NCI-H345 treated with DMSO at 0.1 percent for 48 hours (cell line): ENCODE measurements around the gene SAMD1.

Source experiments
- DNase-seq: peaks from one replicate; lab custom pipeline; 2025; ENCODE audit not compliant: unreplicated experiment; lab: John Stamatoyannopoulos, UW

The SAMD1 gene

DNA sequence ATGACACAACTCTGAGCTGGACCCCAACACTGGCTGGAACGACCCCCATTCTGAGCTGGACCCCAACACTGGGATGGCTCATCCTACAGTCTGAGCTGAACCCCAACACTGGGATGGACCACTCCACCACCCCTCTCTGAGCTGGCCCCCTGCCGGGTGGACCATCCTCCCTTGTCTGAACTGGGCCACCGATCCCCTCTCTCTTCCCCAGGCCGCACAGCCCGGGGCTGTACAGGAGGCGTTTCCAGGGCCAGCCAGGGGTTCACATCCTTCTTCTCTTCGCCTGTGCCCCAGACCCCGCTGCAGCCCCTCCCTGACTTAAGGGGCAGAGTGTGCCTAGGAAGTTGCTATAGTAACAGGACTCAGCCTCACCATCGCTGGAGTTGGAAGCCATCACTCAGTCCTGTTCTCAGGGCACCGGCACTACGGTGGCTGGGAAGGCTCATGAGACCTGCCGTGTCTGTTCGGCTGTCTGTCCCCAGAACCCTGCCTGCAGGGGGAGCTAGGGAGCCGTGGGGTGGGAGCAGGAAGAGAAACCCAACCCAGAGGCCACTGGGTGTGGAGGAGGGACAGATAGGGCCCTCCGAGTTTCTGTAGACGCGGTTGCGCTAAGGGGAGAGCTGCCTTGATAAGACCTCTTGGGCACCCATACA lies 23.3 kb upstream of the SAMD1 start:
- DNase-seq, result no peak

DNA sequence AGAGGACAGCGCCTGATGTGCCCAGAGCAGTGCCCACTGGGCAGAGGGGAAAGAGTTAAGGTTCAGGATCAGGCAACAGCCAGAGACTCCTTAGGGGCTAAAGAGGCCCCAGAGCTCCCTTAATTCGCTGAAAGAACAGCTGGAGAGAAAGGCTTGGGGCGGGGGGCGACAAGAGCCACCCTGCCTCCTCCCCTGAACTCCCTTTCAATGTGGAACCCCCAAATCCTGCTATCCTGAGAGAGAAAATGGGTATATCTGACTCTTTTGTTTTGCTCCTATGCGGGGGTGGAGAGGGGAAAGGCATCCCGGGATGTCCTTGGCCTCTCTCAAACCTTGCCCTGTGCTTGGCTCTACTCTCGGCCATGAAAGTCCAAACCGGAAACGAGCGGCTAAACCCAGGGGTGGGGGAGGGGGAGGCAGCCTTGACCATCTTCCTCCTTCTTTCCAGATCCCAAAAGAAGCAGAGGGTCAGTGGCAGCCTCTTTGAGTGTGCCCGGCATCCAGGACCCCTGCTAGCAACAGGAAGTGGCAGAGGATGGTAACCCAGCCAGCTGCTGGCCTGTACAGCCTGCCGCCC lies 22.3 kb upstream of the SAMD1 start:
- DNase-seq, result no peak

DNA sequence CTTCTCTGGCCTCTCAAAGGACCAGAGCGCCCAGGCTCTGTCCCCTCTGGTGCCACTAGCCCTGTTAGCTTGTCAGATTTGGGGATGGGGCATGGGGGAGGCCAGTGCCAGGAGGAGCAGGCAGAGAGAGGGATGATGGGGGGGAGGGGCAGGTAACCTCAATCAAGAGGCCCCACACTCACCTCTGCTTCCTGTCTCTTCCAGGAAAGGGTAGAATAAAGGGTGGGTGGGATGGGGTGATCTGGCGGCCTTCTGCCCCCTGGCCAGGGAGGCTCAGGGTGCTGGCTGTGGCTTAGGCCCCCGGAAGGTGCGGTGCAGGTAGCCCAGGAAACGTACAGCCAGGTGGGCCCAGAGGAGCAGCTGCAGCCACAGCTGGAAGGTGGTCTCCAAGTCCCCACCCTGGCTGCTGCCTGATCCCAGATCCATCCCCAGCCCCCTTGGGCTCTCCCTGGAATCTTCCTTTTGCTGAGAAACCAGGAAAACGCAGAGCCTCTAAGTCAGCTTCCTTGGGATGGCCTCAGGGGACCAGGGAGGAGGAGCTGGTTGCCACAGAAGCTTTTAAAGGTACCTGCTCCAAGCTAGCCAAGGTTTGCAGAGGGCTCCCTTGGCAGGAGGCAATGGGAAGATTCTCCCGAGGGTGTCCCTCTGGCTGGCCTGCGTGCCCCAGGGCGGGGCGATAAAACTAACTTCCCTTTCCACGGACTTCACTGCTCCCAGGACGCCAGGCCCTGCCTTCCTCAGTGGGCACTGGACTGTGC lies 21.7 kb upstream of the SAMD1 start:
- DNase-seq, result no peak

DNA sequence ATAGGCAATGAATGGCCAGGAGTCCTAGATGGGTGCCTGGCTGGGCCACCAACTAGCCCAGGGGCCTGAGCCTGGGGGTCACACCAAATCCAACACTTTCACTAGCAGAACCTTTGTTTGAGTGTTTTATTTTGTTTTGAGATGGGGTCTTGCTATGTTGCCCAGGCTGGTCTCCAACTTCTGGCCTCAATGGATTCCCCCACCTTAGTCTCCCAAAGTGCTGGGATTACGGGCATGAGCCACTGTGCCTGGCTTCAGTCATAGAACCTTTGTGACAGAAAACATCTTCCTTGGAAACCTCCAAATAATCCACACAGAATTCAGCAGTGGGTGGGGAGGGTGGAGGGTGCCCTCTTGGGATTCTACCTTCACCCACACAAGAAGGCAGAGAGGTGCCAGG lies 20.9 kb upstream of the SAMD1 start:
- DNase-seq, result no peak

DNA sequence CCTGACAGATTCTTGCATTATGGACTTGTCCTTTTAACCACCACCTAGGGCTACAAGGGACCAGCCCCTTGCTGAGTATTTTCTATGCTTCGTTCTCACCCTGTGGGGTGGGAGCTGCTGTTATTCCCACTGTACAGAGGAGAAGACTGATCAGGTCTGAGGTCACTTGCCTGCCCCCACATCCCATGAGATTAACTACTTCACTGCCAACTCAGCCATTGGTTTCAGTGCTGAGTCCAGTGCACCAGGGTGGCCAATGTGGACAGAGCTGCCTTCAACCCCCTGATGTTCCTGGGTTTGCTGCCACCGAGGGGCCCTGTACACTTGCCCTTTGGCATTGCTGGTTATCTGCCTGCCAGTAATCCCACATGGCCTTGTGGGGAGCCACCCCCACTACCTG lies 20.1 kb upstream of the SAMD1 start:
- no peak for DNase-seq

DNA sequence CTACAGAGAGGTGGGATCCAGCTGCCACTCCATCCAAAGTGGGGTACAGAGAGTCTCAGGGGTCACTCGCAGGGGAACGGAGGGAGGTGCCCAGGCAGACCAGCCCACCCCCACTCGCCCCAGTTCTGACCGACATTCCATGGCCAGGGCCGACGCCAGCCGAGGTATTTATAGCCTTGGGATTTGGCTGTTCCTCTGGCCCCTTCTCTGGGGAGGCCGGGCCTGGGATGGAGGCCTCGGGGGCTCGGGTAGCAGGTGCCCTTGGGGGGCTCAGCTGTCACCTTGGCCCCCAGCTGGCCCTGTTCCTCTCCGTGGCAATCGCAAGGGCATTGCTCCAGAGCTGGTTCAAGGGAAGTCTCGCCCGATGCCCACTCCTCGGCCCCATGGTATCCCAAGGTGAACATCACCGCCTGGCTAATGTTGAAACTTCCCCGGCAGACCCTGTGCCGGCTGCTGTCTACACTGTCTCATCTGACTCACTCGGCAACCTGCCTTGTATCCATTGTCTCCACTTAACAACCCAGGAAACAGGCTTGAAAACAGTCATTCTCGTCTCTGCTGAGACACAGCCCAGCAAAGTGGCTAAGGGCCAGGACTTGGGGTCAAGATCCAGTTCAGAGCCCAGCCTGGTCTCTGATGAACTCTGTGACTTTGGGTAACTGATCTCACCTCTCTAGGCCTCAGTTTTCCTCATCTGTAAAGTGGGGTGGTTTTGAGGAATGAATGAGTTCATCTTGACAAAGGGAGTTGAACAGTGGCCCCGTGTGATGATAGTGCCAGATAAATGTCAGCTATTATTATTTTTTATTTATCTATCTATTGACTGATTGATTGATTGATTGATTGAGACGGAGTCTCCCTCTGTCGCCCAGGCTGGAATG lies 17.3 kb upstream of the SAMD1 start:
- no peak for DNase-seq

DNA sequence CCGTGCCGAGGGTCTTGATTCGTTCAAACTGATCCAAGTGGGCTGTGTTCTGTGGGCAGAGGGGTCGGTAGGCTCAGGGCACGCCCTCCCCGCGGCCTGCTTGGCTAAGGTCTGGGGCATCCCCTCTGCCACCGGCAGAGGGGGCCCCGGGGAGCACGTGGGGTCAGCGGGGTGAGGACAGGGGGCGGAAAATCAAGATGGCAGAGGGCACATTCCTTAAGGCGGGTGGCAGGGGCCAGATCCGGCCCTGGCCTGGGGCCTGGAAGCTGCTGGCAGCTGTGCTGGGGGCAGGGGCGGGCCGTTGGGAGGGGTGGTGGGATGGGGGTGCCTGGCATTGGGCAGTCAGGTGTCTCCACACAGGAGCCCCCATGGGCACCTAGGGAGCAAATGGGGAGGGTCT lies 16.3 kb upstream of the SAMD1 start:
- DNase-seq, result no peak

DNA sequence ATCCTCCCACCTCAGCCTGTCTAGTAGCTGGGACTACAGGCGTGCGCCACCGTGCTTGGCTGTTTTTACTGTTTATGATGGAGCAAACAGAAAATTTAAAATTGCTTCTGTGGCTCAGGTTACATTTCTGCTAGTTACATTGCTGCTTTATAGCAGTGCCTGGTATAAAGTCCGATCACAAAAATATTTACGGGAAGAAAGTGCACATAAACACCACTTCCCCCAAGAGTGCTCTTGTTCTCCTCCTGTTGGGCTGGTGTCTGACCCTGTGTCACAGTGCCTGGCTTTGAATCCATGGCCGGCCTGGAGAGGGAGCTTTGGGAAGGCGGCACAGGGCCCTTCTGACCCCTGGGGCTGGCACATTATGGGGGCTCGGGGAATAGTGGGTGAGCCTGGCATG lies 15.1 kb upstream of the SAMD1 start:
- DNase-seq, result no peak

DNA sequence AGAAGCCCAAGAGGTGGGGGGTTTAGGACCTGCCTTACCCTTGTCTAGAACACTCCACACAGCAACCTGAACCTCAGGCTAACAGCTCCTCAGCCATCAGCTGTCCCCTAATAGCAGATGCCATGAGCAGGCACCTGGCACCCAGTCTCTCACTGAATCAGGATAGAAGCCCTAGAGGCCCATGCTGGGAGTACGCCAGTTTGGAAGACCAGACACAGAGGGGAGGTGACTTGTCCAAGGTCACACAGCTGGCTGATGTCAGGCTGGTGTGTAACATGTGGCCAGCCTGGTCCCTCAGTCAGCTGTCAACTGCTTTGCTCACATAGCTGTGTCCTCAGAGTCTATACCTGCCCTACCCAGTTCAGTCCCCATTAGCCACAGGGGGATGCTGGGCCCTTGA lies 12.8 kb upstream of the SAMD1 start:
- no peak for DNase-seq

DNA sequence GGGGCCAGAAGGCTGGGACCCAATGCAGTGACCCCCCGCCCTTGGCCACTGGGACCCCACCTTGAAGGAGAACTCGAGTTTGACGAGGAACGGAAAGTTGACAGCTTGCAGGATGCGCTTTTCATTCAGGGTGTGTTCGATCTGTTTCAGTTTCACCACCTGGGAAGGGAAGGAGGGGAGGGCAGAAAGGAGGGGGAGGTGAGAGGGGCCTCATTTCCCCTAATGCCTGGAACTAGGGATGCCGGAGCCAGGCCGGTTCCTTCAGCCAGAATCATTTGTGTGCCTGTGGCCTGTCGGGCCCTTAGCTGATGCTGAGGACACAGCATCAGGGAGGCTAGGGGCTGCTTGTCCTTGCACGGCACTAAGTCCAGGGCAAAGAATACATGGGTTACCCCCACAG lies 12.2 kb upstream of the SAMD1 start:
- no peak for DNase-seq

DNA sequence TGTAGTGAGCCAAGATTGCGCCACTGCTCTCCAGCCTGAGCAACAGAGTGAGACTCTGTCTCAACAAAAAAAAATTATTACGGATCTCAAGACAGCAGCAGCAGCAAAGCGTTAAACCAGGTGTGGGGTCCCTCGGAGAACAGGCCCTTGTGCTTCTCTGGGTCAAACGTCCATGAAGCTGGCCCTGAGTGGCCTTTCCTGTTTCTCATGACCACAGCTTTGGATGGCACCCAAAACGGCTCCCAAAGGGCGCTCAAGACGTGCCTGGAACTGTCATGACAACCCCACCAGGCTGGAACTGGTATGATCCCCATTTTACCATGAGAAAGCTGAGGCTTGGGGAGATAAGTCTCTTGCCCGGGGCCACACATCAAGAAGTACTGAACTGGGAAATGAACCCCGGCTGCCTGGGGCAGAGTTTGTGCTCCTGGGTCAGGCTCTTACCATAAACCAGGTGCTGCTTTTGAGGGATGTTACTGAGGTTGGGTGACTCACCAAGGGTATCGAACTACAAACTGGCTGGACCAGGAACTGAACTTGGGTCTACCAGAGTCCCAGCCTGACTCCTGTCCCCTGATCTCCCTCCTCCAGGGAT lies 11.6 kb upstream of the SAMD1 start:
- no peak for DNase-seq

DNA sequence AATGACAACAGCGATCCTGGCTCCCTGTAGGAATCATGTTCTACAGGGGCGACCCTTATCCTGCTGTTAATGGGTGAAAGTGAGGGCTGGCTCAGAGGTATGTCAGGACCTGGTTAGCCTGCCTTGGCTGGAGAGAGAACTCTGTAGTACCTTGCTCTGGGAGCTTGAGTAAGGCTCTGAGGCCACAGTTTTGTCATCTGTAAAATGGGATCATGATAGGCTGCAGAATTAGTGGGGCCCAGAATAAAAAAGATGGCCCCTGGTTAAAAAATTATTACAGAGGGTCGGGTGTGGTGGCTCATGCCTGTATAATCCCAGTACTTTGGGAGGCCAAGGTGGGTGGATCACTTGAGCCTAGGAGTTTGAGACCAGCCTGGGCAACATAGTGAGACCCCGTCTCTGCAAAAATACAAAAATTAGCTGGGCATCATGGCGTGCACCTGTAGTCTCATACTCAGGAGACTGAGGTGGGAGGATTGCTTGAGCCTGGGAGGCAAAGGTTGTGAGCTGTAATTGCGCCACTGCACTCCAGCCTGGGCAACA lies 10.5 kb upstream of the SAMD1 start:
- DNase-seq, result no peak

DNA sequence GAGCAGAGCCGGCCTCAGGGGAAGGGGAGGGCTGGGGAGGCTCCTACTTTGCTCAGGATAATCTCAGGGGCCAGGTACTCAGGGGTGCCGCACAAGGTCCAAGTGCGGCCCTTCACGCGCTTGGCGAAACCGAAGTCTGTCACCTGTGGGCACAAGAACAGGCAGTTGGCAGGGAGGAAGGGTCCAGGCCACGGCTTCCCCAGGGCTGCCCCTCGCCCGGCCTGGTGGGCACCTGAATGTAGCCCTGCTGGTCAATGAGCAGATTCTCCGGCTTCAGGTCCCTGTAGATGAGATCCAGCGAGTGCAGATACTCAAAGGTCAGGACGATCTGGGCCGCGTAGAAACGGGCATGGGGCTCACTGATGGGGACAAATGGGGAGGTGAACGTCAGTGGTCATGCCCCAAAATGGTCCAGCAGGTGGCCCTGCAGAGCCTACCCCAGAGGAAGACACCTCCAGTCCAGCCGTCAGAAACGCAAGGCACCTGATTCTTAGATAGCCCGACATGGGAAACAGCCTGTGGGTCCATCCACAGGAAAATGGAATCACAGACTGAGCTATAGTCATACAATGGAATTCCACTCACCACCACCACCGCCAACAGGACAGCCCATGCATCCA lies 7.1 kb upstream of the SAMD1 start:
- DNase-seq, result no peak

DNA sequence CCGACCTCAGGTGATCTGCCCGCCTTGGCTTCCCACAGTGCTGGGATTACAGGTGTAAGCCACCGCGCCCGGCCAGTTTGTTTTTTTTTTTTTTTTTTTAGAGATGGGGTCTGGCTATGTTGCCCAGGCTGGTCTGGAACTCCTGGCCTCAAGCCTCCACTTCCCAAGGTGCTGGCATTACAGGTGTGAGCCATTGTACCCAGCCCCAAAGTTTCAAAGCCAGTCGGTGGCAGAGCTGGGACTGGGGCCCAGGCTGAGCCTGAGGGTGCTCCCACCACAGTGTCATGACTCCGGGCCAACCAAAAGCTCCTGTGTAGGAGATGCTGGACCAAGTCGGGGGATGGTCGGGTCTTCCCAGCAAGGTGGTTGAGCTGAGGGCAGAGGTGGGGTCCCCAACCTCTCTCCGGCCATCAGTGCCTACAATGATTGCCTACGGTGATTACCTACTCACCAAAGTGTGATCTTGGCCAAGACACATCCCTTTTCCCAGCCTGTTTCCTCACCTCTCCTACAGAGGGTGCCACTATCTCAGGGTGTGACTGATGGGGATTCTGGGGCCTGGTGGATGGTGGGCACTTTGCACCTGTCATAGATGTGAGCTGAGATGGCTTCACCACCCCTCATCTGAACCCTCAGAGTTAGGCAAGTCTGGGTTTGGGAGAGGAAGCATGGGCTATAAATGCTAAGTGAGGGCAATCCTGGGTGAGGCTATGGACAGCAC lies 5.9 kb upstream of the SAMD1 start:
- no peak for DNase-seq

DNA sequence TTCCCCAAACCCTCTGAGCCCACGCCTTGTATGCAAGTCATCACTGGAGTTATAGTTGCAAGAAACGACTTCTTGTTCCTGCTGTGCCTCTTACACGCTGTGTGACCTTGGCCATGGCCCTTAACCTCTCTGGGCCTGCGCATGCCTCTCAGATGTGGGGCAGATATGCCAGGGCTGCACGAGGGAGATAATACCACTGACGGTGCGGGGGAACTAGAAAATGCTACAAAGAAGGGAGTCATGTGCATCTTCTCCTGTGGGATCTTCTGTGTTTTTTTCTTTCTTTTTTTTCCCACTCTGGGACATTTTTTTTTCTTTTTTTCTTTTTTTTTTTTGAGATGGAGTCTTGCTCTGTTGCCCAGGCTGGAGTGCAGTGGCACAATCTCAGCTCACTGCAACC lies 4.3 kb upstream of the SAMD1 start:
- no peak for DNase-seq

DNA sequence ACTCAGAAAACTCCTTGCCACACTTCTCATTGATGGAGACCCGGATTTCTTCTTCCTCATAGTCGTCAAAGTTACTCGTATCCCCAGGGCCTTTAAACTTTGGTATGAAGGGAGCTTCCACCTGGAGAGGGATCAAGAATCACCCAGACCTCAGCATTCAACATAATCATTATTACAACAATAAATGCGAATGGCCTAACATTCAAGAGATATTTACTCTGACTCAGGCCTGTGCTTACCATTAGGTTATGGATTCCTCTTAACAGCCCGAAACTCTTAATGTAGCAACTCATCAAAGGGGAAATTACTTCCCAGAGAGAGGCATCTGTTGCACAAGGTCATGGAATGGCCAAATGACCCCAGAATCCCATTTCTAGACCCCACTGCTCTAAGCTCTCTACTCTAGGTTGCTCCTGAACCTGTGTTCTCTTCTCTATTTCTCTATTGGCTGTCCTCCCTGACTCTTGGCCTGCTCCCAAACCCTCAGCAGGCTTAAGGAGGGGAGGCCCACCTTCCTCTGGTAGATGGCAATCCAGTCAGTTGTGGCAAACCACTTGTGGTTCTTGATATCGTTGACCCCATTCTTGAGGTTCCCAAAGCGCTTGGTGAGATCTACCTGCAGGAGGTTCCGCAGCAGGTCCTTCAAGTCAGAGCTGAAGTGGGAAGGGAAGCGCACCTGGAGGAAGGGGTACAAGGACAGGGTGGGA lies 2.7 kb upstream of the SAMD1 start:
- DNase-seq, result no peak

DNA sequence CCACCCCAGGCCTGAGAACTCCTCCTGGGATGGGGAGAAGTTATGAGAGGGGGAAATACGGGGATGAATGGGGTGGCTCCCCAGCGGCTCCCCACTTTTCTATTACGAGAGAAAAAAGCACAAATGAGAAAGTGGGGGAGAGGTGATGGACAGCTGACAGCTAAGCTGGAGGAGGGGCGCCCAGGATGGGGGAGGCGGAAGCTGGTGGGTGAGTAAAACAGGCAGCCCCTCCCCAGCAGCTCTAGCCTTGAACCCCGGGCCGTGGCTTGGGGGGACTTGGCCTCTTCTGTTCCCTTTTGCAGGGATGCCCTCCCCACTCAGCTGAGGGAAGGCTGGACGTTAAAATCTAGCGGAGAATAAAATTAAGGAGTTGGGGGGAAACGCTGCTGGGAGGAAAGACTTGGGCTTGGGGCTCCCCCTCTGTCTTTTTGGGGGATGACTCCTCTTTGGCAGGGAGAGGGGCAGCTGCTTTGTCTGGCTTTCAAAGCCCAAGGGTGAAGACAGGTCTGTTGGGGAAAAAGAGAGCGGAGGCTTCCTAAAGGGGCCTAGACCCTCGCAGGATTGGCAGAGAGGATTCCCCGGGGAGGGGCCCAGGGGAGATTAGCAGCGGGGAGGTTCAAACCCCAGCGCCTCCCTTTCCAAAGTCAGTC lies 1.4 kb upstream of the SAMD1 start:
- no peak for DNase-seq

DNA sequence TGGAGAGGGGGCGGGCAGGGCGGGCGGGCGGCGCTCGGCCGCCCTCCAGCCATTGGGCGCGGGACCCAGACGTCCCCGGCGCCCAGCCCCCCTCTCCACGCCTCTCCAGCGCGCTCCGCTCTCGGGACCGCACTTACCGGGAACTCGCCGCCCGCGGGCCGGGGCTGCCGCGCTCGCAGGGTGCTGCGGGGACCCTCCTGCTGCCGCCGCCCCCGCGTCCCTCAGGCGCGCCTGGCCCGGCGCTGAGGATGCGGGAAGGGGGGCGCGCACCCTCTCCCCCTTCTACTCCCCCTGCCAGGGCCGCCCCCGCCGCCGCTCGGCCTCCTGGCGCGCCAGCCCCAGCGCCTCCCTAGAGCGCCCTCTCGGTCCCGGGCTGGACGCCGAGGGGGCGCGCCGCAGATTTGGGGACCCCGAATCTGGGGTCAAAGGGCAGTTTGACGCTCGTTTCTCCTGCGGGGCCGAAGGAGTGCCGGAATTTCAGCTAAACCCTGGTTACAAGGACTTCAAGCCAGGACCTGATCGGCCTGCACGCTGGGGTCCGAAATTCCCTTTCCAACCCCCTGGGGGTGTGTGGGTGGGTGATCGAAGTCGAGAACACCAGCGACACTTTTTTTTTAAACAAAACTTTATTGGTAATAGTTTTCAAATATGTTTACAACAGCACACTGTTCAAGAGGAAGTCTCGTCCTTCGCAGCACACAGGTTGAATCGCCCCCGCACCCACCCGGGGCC lies 696 bp upstream of the SAMD1 start:
- DNase-seq, result no peak
